Activated B cell treated with CpG ODN at 0.5 μM for 24 hours (primary cell): ENCODE results near the gene ZNF24. TPM values are rescaled to one million over a fixed set of nuclear protein-coding genes. Genes with fewer than 3 reads are reported as not detected.

Experiments
- ATAC-seq: fragments of 200-7000 bp; cut with Tn5 transposase; one replicate; pipeline ENCODE4 v1.10.0; 2021; ENCODE audit warnings: low read depth, mild to moderate bottlenecking, moderate library complexity
- CTCF ChIA-PET: fragments of 350-600 bp; sonication (Branson Sonifier 250); formaldehyde crosslinking; loops from one replicate; lab custom pipeline; 2021; ENCODE audit warnings: antibody characterized with exemption; lab: Charles Lee
- POLR2A ChIA-PET: fragments of 350-600 bp; sonication (Branson Sonifier 250); formaldehyde crosslinking; loops from one replicate; lab custom pipeline; 2021; ENCODE audit warnings: antibody characterized with exemption; lab: Charles Lee
- DNase-seq: peaks from one replicate; pipeline ENCODE4 v3.0.0; 2022
- H3K27ac Mint-ChIP-seq: one replicate; pipeline ENCODE4 v1.8.0; 2020; ENCODE audit warnings: mixed read lengths
- H3K27me3 Mint-ChIP-seq: one replicate; pipeline ENCODE4 v1.8.0; 2021; ENCODE audit warnings: mixed read lengths
- H3K36me3 Mint-ChIP-seq: one replicate; pipeline ENCODE4 v1.8.0; 2021; ENCODE audit warnings: low read depth, mixed read lengths
- H3K4me1 Mint-ChIP-seq: one replicate; pipeline ENCODE4 v1.8.0; 2021; ENCODE audit warnings: mixed read lengths
- H3K4me3 Mint-ChIP-seq: one replicate; pipeline ENCODE4 v1.8.0; 2020; ENCODE audit warnings: mild to moderate bottlenecking, mixed read lengths
- H3K9me3 Mint-ChIP-seq: one replicate; pipeline ENCODE4 v1.8.0; 2020; ENCODE audit warnings: mixed read lengths
- intact Hi-C: fragments of 100-400 bp; cut with micrococcal nuclease; formaldehyde crosslinking; loops from one replicate; pipeline ENCODE4 v1.15.1; 2024
- total RNA-seq: library from RNA; stranded (reverse); gene quantifications from 2 replicates; pipeline ENCODE4 v1.2.3, GENCODE V29; 2022
- TF ChIP-seq, protein P1 (sequence below): fragments of 200-600 bp; IDR thresholded peaks from one replicate; pipeline ENCODE4 v1.8.0; 2022; ENCODE audit warnings: antibody characterized with exemption, mild to moderate bottlenecking

The ZNF24 gene
- total RNA-seq, 1 donor from 2014 or later, result 72.5 TPM

GRCh38 chr18:35374708-35375107 lies 30.5 kb upstream of the ZNF24 start:
- ChIA-PET CTCF (interaction anchor here (1.2 to 1.7 kb wide), 3 partner anchors 9 to 143 kb away, joined by 3 to 4 read pairs (median 4); no protein-coding TSS in a partner anchor), POLR2A (interaction anchor here (1.2 kb wide), 1 partner anchor 134 kb away, joined by 3 read pairs; the partner anchor contains the start of gene ZNF397)
- H3K27ac Mint-ChIP-seq, result no peak overlapping the region
- H3K4me1 Mint-ChIP-seq, result peaks cover 11% of the 10 kb centered on the region
- H3K9me3 Mint-ChIP-seq, result no peaks in the 10 kb centered on the region
- no peaks in the 10 kb centered on the region for H3K27me3 Mint-ChIP-seq
- no peaks in the 10 kb centered on the region for H3K36me3 Mint-ChIP-seq
- DNase-seq (no peak), ATAC-seq (no peak)
- TF ChIP-seq, protein P1, sequence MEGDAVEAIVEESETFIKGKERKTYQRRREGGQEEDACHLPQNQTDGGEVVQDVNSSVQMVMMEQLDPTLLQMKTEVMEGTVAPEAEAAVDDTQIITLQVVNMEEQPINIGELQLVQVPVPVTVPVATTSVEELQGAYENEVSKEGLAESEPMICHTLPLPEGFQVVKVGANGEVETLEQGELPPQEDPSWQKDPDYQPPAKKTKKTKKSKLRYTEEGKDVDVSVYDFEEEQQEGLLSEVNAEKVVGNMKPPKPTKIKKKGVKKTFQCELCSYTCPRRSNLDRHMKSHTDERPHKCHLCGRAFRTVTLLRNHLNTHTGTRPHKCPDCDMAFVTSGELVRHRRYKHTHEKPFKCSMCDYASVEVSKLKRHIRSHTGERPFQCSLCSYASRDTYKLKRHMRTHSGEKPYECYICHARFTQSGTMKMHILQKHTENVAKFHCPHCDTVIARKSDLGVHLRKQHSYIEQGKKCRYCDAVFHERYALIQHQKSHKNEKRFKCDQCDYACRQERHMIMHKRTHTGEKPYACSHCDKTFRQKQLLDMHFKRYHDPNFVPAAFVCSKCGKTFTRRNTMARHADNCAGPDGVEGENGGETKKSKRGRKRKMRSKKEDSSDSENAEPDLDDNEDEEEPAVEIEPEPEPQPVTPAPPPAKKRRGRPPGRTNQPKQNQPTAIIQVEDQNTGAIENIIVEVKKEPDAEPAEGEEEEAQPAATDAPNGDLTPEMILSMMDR, result no peak
- intact Hi-C loops, result loop anchor here (5.0 kb wide), 1 partner anchor 693 kb away; the partner anchor contains the start of gene RPRD1A
- H3K4me3 Mint-ChIP-seq, result peak overlapping the region; percentile 16

- ChIA-PET CTCF (no interaction called here), POLR2A (no interaction called here)
- TF ChIP-seq, protein P1, result no peak
- DNase-seq (no peak), ATAC-seq (no peak)
- intact Hi-C loops, result no loop called here
- no peak overlapping the region for H3K27ac Mint-ChIP-seq
- H3K4me3 Mint-ChIP-seq, result no peak overlapping the region
- H3K36me3 Mint-ChIP-seq, result no peaks in the 10 kb centered on the region
- peaks cover 5% of the 10 kb centered on the region for H3K4me1 Mint-ChIP-seq
- no peaks in the 10 kb centered on the region for H3K27me3 Mint-ChIP-seq
- H3K9me3 Mint-ChIP-seq, result no peaks in the 10 kb centered on the region
Observed at GRCh38 chr18:35371412-35372195, 27.4 kb upstream of the ZNF24 start.

GRCh38 chr18:35369126-35369525 lies 24.9 kb upstream of the ZNF24 start:
- Mint-ChIP-seq H3K4me3 (no peak overlapping the region), H3K36me3 (no peaks in the 10 kb centered on the region), H3K4me1 (no peaks in the 10 kb centered on the region), H3K9me3 (no peaks in the 10 kb centered on the region), H3K27me3 (no peaks in the 10 kb centered on the region), H3K27ac (no peak overlapping the region)
- ChIA-PET POLR2A (no interaction called here), CTCF (no interaction called here)
- ATAC-seq (no peak), DNase-seq (no peak)
- intact Hi-C loops, result no loop called here
- TF ChIP-seq, protein P1, result no peak

GRCh38 chr18:35368595-35368994 lies 24.4 kb upstream of the ZNF24 start:
- no peak overlapping the region for H3K27ac Mint-ChIP-seq
- no peaks in the 10 kb centered on the region for H3K36me3 Mint-ChIP-seq
- ChIA-PET CTCF (no interaction called here), POLR2A (no interaction called here)
- H3K4me1 Mint-ChIP-seq, result no peaks in the 10 kb centered on the region
- intact Hi-C loops, result no loop called here
- TF ChIP-seq, protein P1, result no peak
- no peaks in the 10 kb centered on the region for H3K27me3 Mint-ChIP-seq
- no peaks in the 10 kb centered on the region for H3K9me3 Mint-ChIP-seq
- ATAC-seq (no peak), DNase-seq (no peak)
- no peak overlapping the region for H3K4me3 Mint-ChIP-seq

GRCh38 chr18:35362531-35362930 lies 18.3 kb upstream of the ZNF24 start:
- no peaks in the 10 kb centered on the region for H3K36me3 Mint-ChIP-seq
- peaks cover 3% of the 10 kb centered on the region for H3K27me3 Mint-ChIP-seq
- intact Hi-C loops, result no loop called here
- no peak for ATAC-seq
- TF ChIP-seq, protein P1, result no peak
- H3K9me3 Mint-ChIP-seq, result no peaks in the 10 kb centered on the region
- no peak overlapping the region for H3K4me3 Mint-ChIP-seq
- no peaks in the 10 kb centered on the region for H3K4me1 Mint-ChIP-seq
- CTCF ChIA-PET, result no interaction called here
- DNase-seq, result no peak
- POLR2A ChIA-PET, result interaction anchor here (0.7 kb wide), 1 partner anchor 392 kb away, joined by 5 read pairs; no protein-coding TSS in a partner anchor
- no peak overlapping the region for H3K27ac Mint-ChIP-seq
